ENCODE data around the gene SSTR3.
"Not testable (repeated sequence)": the region's sequence is repeated elsewhere in the genome, so short reads cannot be mapped to it uniquely, and the experiment has no call there.

SSTR3 gene

GRCh38 chr22:37176464-37177061 lies 35.7 kb downstream of the SSTR3 start:
- TF ChIP-seq FOXA1 (IDR thresholded peaks at IDR 0.05) = no peak
- no peak for TF ChIP-seq ZNF384 (IDR thresholded peaks at IDR 0.05)
- TF ChIP-seq CTBP1 (IDR thresholded peaks at IDR 0.05; ENCODE audit: borderline replicate concordance) = no peak
- TF ChIP-seq NFRKB (IDR thresholded peaks at IDR 0.05) = no peak
- TF ChIP-seq SUZ12 (IDR thresholded peaks at IDR 0.05) = no peak
- TF ChIP-seq ELF4 (IDR thresholded peaks at IDR 0.05) = no peak
- TF ChIP-seq HDGF (IDR thresholded peaks at IDR 0.05; ENCODE audit: borderline replicate concordance) = no peak
- TF ChIP-seq, protein P1, sequence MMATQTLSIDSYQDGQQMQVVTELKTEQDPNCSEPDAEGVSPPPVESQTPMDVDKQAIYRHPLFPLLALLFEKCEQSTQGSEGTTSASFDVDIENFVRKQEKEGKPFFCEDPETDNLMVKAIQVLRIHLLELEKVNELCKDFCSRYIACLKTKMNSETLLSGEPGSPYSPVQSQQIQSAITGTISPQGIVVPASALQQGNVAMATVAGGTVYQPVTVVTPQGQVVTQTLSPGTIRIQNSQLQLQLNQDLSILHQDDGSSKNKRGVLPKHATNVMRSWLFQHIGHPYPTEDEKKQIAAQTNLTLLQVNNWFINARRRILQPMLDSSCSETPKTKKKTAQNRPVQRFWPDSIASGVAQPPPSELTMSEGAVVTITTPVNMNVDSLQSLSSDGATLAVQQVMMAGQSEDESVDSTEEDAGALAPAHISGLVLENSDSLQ (IDR thresholded peaks at IDR 0.05) = no peak
- no peak for TF ChIP-seq L3MBTL2 (conservative IDR thresholded peaks at IDR 0.05)
- no peak for TF ChIP-seq FOXK2 (IDR thresholded peaks at IDR 0.05)
- TF ChIP-seq SP1 (IDR thresholded peaks at IDR 0.05) = no peak
- no peak for DNase-seq (ENCODE audit: extremely low spot score)
- ChIA-PET CTCF (interaction anchor here (0.7 kb wide), 1 partner anchor 247 kb away, joined by 4 read pairs; no protein-coding TSS in a partner anchor), POLR2A (no interaction called here)

GRCh38 chr22:37175414-37176281 lies 36.6 kb downstream of the SSTR3 start:
- no peak for DNase-seq (ENCODE audit: extremely low spot score)
- no peak for TF ChIP-seq TARDBP (IDR thresholded peaks at IDR 0.05)
- no peak for TF ChIP-seq LEF1 (IDR thresholded peaks at IDR 0.05; ENCODE audit: borderline replicate concordance)
- ChIA-PET POLR2A (interaction anchor here (0.8 kb wide), 1 partner anchor 24 kb away, joined by 3 read pairs; no protein-coding TSS in a partner anchor), CTCF (no interaction called here)

GRCh38 chr22:37174964-37175363 lies 37.3 kb downstream of the SSTR3 start:
- CTCF ChIA-PET = no interaction called here

GRCh38 chr22:37173709-37174108 lies 38.6 kb downstream of the SSTR3 start:
- ChIA-PET POLR2A (no interaction called here), CTCF (no interaction called here)
- TF ChIP-seq NFRKB (IDR thresholded peaks at IDR 0.05) (no peak), L3MBTL2 (conservative IDR thresholded peaks at IDR 0.05) (no peak), ELF4 (IDR thresholded peaks at IDR 0.05) (no peak), CTBP1 (IDR thresholded peaks at IDR 0.05; ENCODE audit: borderline replicate concordance) (no peak), SUZ12 (IDR thresholded peaks at IDR 0.05) (no peak), BHLHE40 (IDR thresholded peaks at IDR 0.05; ENCODE audit: borderline replicate concordance) (no peak)
- TF ChIP-seq, protein P1 (IDR thresholded peaks at IDR 0.05) = no peak
- DNase-seq (ENCODE audit: extremely low spot score) = no peak

More at GRCh38 chr22:37174964-37175363, 37.3 kb downstream of the SSTR3 start:
- DNase-seq (ENCODE audit: extremely low spot score) = no peak
- POLR2A ChIA-PET = no interaction called here
- TF ChIP-seq ZNF384 (IDR thresholded peaks at IDR 0.05) (no peak), FOXM1 (IDR thresholded peaks at IDR 0.05; ENCODE audit: borderline replicate concordance) (no peak), FOXA1 (IDR thresholded peaks at IDR 0.05) (no peak)

GRCh38 chr22:37172266-37173245 lies 39.7 kb downstream of the SSTR3 start:
- ChIA-PET POLR2A (interaction anchor here (1.4 to 2.3 kb wide), 2 partner anchors 25 to 27 kb away, joined by 4 to 8 read pairs; no protein-coding TSS in a partner anchor), CTCF (interaction anchor here (0.7 to 0.8 kb wide), 3 partner anchors 28 to 626 kb away, joined by 3 to 4 read pairs (median 4); no protein-coding TSS in a partner anchor)
- no peak for DNase-seq (ENCODE audit: extremely low spot score)
- TF ChIP-seq ARNT (IDR thresholded peaks at IDR 0.05) (no peak), SP1 (IDR thresholded peaks at IDR 0.05) (no peak), TARDBP (IDR thresholded peaks at IDR 0.05) (no peak), L3MBTL2 (conservative IDR thresholded peaks at IDR 0.05) (no peak), CTBP1 (IDR thresholded peaks at IDR 0.05; ENCODE audit: borderline replicate concordance) (no peak), SUZ12 (IDR thresholded peaks at IDR 0.05) (no peak), LEF1 (IDR thresholded peaks at IDR 0.05; ENCODE audit: borderline replicate concordance) (no peak), ZNF384 (IDR thresholded peaks at IDR 0.05) (no peak), FOXA1 (IDR thresholded peaks at IDR 0.05) (no peak), BHLHE40 (IDR thresholded peaks at IDR 0.05; ENCODE audit: borderline replicate concordance) (no peak)
- TF ChIP-seq, protein P1 (IDR thresholded peaks at IDR 0.05) = no peak

GRCh38 chr22:37171662-37172061 lies 40.6 kb downstream of the SSTR3 start:
- POLR2A ChIA-PET = interaction anchor here (1.4 to 2.3 kb wide), 2 partner anchors 26 to 28 kb away, joined by 4 to 8 read pairs; no protein-coding TSS in a partner anchor
- CTCF ChIA-PET = interaction anchor here (0.7 to 0.8 kb wide), 2 partner anchors 51 to 625 kb away, joined by 3 to 4 read pairs; no protein-coding TSS in a partner anchor
- TF ChIP-seq ARNT (IDR thresholded peaks at IDR 0.05) (no peak), SUZ12 (IDR thresholded peaks at IDR 0.05) (no peak), CTBP1 (IDR thresholded peaks at IDR 0.05; ENCODE audit: borderline replicate concordance) (no peak), TARDBP (IDR thresholded peaks at IDR 0.05) (no peak), HDGF (IDR thresholded peaks at IDR 0.05; ENCODE audit: borderline replicate concordance) (no peak), BHLHE40 (IDR thresholded peaks at IDR 0.05; ENCODE audit: borderline replicate concordance) (no peak), ELF4 (IDR thresholded peaks at IDR 0.05) (no peak), FOXA1 (IDR thresholded peaks at IDR 0.05) (no peak), LEF1 (IDR thresholded peaks at IDR 0.05; ENCODE audit: borderline replicate concordance) (no peak), SP1 (IDR thresholded peaks at IDR 0.05) (no peak), ZNF384 (IDR thresholded peaks at IDR 0.05) (no peak), L3MBTL2 (conservative IDR thresholded peaks at IDR 0.05) (no peak)
- TF ChIP-seq, protein P1 (IDR thresholded peaks at IDR 0.05) = no peak
- DNase-seq (ENCODE audit: extremely low spot score) = no peak

DNA sequence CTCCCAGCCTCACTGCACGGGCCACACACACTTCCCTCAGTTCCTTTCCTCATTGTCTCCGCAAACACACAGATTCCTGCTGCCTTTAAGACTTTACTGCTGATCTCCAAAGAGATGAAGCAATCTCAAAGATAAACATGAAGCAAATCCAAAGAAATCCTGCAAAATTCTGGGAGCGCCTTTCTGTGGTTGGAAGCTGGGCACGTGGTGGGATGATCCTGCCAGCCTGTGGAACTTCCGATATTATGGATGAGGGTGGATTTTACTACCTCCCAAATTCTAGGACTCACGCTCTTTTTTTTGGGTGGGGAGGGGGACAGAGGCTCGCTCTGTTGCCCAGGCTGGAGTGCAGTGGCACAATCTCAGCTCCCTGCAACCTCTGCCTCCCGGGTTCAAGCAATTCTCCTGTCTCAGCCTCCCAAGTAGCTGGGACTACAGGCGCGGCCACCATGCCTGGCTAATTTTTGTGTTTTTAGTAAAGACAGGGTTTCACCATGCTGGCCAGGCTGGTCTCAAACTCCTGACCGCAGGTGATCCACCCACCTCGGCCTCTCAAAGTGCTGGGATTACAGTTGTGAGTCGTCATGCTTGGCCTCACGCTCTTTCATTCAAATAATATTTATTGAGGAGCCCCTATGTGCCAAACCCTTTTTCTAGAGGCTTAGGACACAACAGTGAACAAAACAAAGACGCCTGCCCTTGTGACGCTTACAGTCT lies 41.4 kb downstream of the SSTR3 start:
- POLR2A ChIA-PET = interaction anchor here (2.3 kb wide), 1 partner anchor 29 kb away, joined by 8 read pairs; no protein-coding TSS in a partner anchor
- DNase-seq (ENCODE audit: extremely low spot score); CTCF ChIA-PET: not testable (repeated sequence)
